ENCODE data around the gene PTPRN2.
"Not testable (repeated sequence)": the region's sequence is repeated elsewhere in the genome, so short reads cannot be mapped to it uniquely, and the experiment has no call there.

Gene PTPRN2

GRCh38 chr7:157918326-157919080 lies 669.1 kb downstream of the PTPRN2 start:
- no peak for DNase-seq (ENCODE audit: low spot score)
- Histone ChIP-seq H3K27ac (no peak overlapping the region), H3K4me3 (no peak overlapping the region)
- no peak for TF ChIP-seq CTCF (IDR thresholded peaks at IDR 0.05)

GRCh38 chr7:157916946-157917640 lies 670.5 kb downstream of the PTPRN2 start:
- Histone ChIP-seq H3K4me3 (no peak overlapping the region), H3K27ac (no peak overlapping the region)
- no peak for DNase-seq (ENCODE audit: low spot score)
- no peak for TF ChIP-seq CTCF (IDR thresholded peaks at IDR 0.05)

GRCh38 chr7:157910446-157910845 lies 677.2 kb downstream of the PTPRN2 start:
- no peak for DNase-seq (ENCODE audit: low spot score)
- Histone ChIP-seq H3K27ac (no peak overlapping the region), H3K4me3 (no peak overlapping the region)
- no peak for TF ChIP-seq CTCF (IDR thresholded peaks at IDR 0.05)

GRCh38 chr7:157910045-157910444 lies 677.6 kb downstream of the PTPRN2 start:
- DNase-seq (ENCODE audit: low spot score); H3K4me3 ChIP-seq; H3K27ac ChIP-seq: not testable (repeated sequence)

GRCh38 chr7:157909370-157909769 lies 678.3 kb downstream of the PTPRN2 start:
- no peak overlapping the region for H3K4me3 ChIP-seq
- DNase-seq (ENCODE audit: low spot score): no peak
- no peak for TF ChIP-seq CTCF (IDR thresholded peaks at IDR 0.05)
- no peak overlapping the region for H3K27ac ChIP-seq

- H3K4me3 ChIP-seq: no peak overlapping the region
- TF ChIP-seq CTCF (IDR thresholded peaks at IDR 0.05): no peak
- DNase-seq (ENCODE audit: low spot score): no peak
- no peak overlapping the region for H3K27ac ChIP-seq
Measured at GRCh38 chr7:157908006-157908782, 679.4 kb downstream of the PTPRN2 start.

GRCh38 chr7:157907091-157907490 lies 680.5 kb downstream of the PTPRN2 start:
- DNase-seq (ENCODE audit: low spot score): no peak
- TF ChIP-seq CTCF (IDR thresholded peaks at IDR 0.05): no peak
- H3K4me3 ChIP-seq: no peak overlapping the region
- H3K27ac ChIP-seq: no peak overlapping the region
